GM18951 (cell line): ENCODE results near the gene NEIL1.
"Not testable (repeated sequence)": the region's sequence is repeated elsewhere in the genome, so short reads cannot be mapped to it uniquely, and the experiment has no call there.

Experiments
- POLR2A ChIP-seq: IDR thresholded peaks from 4 replicates; pipeline ENCODE4 v1.6.1; 2011; ENCODE audit warnings: mild to moderate bottlenecking; ENCODE audit not compliant: insufficient read length, insufficient read depth; ENCODE audit errors: extremely low read depth
- in situ Hi-C: fragments of 300-500 bp; cut with MboI; formaldehyde crosslinking; loops from one replicate; pipeline ENCODE4 v1.12.0; 2022; ENCODE audit warnings: low sequenced_read_pairs, mixed read lengths, inconsistent platforms; ENCODE audit not compliant: unreplicated experiment

NEIL1 gene

DNA sequence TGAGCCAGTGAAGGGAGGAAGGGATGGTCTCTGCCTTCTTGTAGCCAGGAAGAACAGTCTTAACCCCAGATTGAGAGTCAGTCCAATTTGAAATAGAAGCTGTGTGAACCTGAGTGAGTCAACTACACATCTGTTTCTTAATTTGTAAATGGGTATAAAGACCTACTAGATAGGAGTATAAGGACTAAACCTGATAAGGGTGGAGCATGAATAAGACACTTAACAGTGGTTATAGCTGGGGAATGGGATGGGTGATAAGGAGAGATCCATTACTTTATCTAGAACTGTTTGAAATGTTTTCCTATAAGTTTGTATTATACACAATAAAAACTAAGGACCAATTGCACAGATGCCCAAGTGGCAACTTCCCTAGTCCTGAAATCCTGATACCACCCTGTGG, 20.2 kb downstream of the NEIL1 start:
- TF ChIP-seq POLR2A: no peak
- in situ Hi-C loops: loop anchor here (25.0 kb wide), 1 partner anchor 295 kb away; no protein-coding TSS in a partner anchor

DNA sequence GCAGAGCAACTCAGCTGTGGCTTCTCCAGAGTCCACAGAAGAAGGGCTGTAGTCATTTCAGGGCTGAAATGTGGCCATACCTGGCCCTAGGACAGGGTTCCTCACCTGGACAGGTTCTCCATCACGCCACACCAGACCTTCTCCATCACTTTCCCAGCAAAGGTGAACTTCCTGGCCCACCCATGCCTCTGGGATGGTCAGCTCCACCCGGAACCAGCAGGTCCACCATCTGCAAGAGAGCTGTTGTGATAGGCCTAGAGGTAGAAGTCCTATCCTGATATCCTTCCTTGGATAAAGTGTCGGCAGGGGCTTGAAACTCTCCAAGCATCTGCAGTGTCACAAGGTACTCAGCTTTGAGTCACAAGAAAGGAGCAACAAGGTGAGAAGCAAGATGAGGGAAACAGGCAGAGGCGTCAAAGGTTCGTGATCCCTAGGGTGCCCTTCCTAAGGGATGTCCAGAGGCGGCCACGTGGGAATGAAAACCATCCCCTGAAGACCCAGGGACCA, 20.6 kb downstream of the NEIL1 start:
- no peak for TF ChIP-seq POLR2A
- in situ Hi-C loops: loop anchor here (25.0 kb wide), 1 partner anchor 295 kb away; no protein-coding TSS in a partner anchor

DNA sequence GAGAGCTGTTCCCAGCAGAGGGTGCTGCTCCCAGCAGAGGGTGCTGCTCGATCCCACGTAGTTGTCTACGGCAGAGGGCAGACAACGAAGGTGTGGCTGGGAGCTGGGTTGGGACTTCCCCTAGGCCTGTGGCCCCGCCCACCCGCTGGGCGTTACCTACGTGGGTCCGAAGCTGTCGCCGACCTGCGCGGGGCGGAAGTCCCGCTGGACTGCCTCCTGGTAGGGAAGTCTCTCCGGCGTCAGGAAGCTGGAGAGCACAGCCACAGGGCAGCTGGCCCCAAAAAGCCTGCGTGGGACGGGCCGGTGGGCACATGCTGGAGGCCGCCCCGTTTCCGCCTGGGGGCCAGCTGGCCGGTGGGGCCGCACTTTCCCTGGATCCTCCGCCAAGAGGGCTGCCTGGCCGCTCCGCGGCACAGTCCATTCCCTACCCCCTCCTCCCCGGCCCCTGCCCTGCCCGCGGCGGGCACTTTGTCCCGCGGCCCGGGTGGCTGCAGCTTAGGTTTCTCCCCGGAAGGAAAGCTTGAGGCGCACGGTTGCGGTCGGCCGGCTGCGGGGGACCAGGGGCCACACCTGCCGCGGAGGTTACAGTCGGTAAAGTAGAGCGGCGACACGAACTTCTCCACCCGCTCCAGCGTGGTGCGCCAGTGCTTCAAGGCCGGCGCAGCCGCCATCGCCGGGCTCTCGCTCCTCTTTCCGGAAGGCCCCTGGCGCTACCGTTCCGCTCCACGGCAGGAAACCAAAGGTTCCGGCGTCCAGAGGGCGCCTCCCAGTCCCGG, 21.3 kb downstream of the NEIL1 start, which contains the start of gene MAN2C1:
Gene MAN2C1, minus strand, starts transcription at position 695 of the 776 bp plus-strand sequence. Its CDS starts 24 bp downstream, at position 671.
- in situ Hi-C loops: loop anchor here (25.0 kb wide), 1 partner anchor 294 kb away; no protein-coding TSS in a partner anchor
- peak; percentile 96 for TF ChIP-seq POLR2A

DNA sequence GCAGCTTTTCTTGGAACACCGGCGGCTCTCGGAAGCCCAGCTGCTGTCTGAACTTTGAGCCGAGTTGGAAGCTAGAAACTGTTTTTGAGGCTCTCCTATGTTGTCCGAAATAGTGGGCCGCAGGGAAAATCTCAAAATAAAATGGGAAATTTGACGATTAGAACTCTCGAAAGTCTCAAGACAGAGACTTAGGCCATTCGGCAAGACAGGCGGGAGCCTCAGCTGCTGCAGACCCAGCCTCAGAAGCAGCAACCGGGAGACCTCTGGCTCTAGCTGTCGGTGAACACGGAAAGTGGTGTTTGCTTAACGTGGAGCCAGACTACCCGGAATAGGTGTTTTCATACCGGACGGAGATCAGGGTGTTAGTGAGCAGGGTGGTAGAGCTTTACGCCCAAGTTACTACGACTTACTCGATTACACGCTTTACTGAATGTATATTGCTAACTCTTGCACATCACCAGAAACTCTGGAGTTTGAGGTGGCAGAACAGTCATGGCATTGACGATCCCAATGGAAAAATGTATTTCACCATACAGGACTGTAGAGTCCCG, 21.9 kb downstream of the NEIL1 start:
- TF ChIP-seq POLR2A: no peak
- in situ Hi-C loops: loop anchor here (25.0 kb wide), 1 partner anchor 294 kb away; no protein-coding TSS in a partner anchor

DNA sequence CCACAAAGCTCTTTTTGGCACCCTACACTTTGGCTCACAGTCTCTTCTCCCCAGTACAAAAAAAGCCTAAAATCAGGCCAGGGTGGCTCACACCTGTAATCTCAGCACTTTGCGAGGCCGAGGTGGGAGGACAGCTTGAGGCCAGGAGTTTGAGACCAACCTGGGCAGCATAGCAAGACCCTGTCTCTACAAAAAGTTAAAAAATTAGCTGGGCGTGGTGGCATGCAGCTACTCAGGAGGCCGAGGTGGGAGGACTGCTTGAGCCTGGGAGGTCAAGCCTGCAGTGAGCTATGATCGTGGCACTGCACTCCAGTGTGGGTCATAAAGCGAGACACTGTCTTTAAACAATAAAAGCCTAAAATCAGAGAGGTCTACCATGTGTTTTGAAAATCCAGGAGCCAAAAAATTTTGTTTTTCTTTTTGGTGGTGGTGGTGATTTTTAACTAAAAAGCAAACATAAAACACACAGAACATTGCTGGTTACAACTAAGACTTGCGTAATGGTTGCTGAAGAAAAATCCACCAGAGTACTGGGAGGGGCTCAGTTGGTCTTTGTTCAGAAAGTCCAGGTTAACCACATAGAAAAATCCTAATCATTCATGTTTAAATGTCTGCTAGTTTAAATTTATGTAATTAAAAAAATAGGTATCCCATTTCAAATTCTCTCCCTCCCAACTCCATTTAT, 23.2 kb downstream of the NEIL1 start:
- in situ Hi-C loops: loop anchor here (25.0 kb wide), 1 partner anchor 292 kb away; no protein-coding TSS in a partner anchor
- TF ChIP-seq POLR2A: no peak

DNA sequence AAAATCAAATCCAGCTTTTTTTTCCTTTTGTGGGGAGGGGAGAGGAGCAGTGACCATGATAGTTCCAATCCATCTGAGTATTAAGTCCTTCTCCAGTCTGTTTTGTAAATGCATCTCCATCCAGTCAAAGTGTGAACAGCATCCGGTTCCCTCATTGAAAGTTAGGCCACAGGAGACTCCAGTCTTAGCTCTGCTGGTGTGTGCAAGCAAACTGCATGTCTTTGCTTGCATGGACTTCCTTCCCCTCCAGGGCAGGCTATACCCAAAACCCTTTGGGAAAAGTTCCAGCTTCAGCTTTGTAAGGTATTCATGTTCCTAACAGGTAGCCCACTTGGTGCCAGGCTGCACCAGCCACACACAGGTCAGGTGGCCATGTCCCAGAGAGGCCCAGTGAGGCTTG, 24.6 kb downstream of the NEIL1 start:
- no peak for TF ChIP-seq POLR2A
- in situ Hi-C loops: loop anchor here (25.0 kb wide), 1 partner anchor 291 kb away; no protein-coding TSS in a partner anchor

DNA sequence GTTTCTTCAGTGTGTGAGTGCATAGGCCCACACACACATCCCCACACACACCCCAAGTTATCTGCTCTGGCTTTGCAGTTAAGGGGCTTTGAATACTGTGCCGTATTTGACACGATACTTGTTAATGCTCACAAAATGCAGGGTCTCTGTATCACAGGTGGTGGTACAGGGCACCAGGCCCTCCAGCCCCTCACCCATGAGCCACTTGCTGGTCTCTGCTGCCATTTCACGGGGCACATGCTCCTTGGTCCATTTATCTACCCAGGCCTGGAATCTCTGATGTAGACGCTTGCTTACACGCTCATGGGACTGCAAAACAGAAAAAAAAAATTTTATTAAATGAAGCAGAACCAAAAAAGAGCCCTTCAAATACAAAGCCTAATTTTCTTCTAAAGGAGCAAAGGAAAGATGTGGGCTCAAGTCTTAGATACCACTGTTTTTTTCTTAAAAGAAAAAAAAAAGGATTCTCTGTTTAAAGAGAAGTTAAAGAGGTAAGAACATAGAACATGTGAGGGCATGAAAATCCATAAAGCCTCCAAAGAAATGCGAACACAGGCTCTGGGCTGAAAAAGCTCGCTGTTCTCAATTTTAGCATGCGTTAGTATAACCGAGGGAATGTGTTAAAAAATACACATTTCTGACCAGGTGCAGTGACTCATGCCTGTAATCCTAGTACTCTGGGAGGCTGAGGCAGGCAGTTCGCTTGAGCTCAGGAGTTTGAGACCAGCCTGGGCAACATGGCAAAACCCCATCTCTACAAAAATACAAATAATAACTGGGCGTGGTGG, 25.3 kb downstream of the NEIL1 start:
- no peak for TF ChIP-seq POLR2A
- in situ Hi-C loops: loop anchor here (25.0 kb wide), 1 partner anchor 290 kb away; no protein-coding TSS in a partner anchor

DNA sequence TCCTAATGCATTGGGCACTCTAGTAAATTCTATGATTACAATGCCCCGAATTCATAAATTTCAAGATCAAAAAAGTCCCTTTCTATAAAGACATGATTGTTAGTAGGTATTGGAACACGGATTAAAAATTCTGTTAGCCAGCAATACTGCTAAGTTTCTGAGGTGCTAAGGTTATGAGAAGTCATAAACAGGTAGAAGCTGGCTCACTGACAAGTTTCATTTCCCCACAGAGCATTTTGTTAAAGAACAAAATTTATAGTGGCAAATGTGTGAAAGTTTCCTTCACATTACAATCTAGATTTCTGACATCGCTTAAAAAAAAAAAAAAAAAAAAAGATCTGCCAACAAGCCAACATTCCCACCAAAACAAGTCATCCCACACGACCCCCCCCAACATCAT, 33.9 kb downstream of the NEIL1 start:
- no peak for TF ChIP-seq POLR2A
- in situ Hi-C loops: no loop called here

DNA sequence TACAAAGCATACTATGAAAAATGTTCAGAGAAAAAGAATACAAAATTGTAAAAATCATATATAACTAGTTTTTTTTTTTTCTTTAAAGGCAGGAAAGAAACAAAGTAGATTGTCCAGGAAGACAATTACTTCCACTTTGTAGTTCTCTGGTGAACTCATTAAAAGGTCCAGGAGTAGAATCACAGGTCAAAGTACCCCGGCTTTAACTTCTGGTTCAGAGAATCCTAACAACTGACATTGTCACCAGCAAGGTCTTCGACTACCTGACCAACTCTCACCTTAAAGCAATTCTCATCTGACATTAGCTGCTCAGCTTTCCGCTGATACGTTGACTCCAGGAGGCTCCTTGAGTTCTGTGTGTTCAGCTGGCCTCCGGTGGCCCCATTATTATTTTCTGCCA, 37.1 kb downstream of the NEIL1 start:
- in situ Hi-C loops: not testable (repeated sequence)

DNA sequence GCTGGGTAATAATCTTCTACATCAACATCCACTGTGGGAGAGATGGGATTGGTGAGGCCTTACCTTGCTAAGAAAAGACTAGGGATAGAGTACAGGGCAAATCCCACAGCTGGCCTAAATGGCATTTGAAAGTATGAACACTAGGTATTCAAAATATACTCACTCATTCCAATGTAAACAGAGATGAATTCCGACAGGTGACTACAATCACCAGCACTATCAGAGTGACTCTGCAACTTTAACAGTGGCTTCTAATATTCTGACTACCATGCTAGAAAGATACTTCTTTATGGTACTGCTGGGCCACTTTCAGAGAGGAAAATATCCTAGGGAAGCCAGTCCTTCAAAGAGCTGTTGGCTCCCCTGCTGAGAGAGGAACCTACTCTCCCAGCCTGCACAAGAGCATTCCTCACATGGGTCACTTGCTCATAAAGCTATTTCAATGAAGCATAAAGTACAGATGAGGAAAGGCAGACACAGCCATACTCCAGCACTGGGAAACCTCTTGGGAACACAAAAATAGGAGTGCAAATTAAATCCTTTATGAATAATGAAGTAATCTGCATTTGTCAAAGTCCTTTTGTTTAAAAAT, 43.0 kb downstream of the NEIL1 start:
- TF ChIP-seq POLR2A: no peak
- in situ Hi-C loops: no loop called here

DNA sequence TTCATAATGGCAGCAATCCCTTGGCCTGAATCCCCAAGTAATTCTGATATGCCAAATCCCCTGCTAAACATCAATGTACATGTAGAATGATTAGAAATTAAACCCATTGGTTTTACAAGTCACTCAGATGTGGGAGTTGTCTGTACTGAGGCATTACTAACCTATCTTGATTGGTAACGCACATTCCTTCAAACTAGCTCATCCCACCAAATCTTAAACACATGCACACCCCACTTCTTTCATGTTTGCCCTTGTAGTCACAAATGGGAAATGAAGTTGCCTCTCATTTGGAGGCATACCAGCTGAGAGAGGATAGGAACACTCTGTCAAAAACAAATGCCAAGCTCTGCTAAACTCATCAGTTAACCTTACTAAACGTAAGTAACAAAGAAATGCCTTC, 50.7 kb downstream of the NEIL1 start:
- no peak for TF ChIP-seq POLR2A
- in situ Hi-C loops: no loop called here

DNA sequence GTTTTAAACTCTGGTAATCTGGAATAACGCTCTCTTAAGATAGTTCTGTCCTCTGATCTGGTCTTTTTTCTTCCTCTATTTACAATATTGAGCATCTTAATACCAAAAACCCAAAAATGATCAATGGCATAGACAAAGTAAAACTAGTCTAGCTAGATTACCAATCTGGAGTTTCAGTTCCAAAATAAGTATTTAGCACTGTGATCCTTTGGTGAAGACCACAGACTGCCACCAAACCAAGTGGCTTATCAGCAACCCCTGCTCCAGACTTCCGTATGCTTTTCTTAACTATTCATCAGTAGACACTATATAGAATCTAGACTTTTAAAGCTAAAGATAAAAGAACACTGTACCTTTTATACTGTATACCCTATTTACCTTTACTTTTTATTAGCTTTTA, 57.1 kb downstream of the NEIL1 start:
- no peak for TF ChIP-seq POLR2A
- in situ Hi-C loops: no loop called here
